ENCODE measurements around the gene IL18R1.

DNA sequence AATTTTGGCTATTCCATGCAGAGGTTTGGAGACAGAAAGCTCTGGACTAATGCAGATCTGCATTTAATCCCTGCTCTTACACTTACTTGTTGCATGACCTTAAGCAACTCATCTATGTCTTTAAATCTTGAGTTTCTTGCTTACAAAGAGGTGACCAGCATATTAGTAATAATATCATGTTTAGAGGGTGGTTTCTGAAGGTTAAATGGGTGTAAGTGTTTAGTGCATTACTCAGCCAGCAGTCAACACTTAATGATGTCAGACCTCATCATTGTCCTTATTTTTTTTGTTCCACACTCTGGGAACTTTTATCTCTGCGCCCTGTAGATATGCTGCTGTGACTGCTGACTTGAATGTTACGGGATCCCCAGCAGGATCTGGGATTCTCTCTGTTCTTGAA, 42.6 kb upstream of the IL18R1 start:
- TF ChIP-seq, protein P1, sequence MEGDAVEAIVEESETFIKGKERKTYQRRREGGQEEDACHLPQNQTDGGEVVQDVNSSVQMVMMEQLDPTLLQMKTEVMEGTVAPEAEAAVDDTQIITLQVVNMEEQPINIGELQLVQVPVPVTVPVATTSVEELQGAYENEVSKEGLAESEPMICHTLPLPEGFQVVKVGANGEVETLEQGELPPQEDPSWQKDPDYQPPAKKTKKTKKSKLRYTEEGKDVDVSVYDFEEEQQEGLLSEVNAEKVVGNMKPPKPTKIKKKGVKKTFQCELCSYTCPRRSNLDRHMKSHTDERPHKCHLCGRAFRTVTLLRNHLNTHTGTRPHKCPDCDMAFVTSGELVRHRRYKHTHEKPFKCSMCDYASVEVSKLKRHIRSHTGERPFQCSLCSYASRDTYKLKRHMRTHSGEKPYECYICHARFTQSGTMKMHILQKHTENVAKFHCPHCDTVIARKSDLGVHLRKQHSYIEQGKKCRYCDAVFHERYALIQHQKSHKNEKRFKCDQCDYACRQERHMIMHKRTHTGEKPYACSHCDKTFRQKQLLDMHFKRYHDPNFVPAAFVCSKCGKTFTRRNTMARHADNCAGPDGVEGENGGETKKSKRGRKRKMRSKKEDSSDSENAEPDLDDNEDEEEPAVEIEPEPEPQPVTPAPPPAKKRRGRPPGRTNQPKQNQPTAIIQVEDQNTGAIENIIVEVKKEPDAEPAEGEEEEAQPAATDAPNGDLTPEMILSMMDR (IDR thresholded peaks at IDR 0.05; ENCODE audit: low read length), result no peak
- TF ChIP-seq EZH2 (optimal IDR thresholded peaks at IDR 0.05; ENCODE audit: low read depth, low read length), result no peak

All from MM.1S (cell line).